NT2/D1 (cell line): Measurements from ENCODE around the gene RNF214.

Experiments used
- YY1 ChIP-seq: IDR thresholded peaks from 2 replicates; pipeline ENCODE4 v1.6.1; 2011; ENCODE audit not compliant: insufficient read length, insufficient read depth
- ZNF274 ChIP-seq: IDR thresholded peaks from 2 replicates; pipeline ENCODE4 v1.6.1; 2011; ENCODE audit warnings: mild to moderate bottlenecking, low read depth, low read length

- no peak for TF ChIP-seq ZNF274
- no peak for TF ChIP-seq YY1
These were observed 28.0 kb upstream of the RNF214 start for GRCh38 chr11:117204283-117205080.
